Cardiac fibroblast (primary cell): ENCODE results near the gene SORT1.

Experiments used
- DNase-seq, 2 donors: peaks; one replicate each; pipeline versions ENCODE4 v3.0.0 to v3.0.0-alpha.2; 2010; ENCODE audit warnings: low read depth in 2 of 2
- H3K4me3 ChIP-seq, 2 donors: replicated peaks in 1 of 2; 1 replicate in 1 of 2; 2 replicates in 1 of 2; pipeline ENCODE4 v1.5.1; 2011; ENCODE audit warnings: low read depth in 2 of 2, low read length in 2 of 2, mild to moderate bottlenecking in 2 of 2, moderate library complexity in 1 of 2
- CTCF ChIP-seq: IDR thresholded peaks from one replicate; pipeline ENCODE4 v1.5.1; 2011; ENCODE audit warnings: low read depth, mild to moderate bottlenecking, low read length, inconsistent platforms

The SORT1 gene

GRCh38 chr1:109433322-109433721 is 35.6 kb upstream of the SORT1 start:
- H3K4me3 ChIP-seq: no peak overlapping the region
- no peak for DNase-seq
- no peak for TF ChIP-seq CTCF

GRCh38 chr1:109432336-109432735 is 34.6 kb upstream of the SORT1 start:
- H3K4me3 ChIP-seq: no peak overlapping the region
- no peak for DNase-seq
- TF ChIP-seq CTCF: no peak

DNA sequence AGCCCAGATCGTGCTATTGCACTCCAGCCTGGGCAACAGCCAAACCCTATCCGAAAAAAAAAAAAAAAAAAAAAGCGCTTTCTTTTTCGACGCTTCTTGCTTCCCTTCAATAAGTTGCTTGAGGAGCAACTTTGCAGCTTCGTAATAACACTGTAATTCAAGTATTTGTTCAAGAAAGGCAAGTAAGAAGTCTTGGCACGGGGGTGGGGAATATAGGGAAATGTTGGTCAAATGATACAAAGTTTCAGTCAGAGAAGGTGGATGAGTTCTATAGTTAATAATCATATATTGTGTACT is 29.4 kb upstream of the SORT1 start:
- TF ChIP-seq CTCF: no peak
- peak overlapping the region; percentile 84 to 88 for H3K4me3 ChIP-seq
- DNase-seq: peak; percentile 21 to 28

DNA sequence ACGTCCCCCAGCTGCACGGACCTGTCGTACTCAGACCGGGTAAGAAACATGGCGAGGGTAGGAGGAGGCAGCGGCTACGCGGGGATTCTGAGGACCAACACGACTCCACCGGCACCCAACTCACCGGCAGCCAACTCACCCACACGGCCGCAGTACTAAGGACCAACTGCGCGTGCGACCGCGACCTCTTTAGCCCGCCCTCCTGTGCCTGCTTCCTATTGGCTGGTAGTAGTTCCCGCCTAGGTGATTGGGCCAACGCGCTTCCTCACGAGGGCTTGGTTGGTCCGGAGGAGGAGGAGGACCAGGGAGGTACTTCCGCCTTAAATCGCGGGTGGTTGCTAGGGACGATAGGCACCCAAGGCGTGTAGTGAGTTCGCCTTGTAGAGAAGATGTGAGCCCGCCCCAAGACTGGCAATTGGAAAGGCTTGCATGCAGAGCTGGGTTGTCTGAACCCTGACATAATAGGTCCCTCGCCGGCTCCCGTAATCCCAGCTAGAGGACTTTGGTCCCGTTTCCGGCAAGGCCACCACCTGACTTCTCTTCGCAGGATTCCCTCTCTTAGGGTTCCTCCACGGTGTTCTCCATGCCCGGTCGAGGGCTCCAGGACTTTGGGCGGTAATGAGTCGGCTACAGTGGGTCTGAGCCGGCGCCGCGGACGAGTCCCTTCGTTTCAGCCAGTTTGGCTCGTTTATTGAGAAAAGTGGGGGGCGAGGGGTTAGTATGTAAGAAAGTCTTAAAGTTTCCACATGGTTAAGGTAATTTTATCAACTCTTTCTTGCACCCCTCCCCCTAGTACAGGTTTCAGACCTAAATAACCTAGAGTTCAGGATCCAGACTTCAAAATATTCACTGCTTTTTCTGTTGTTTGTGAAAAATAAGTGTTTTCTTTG is 28.8 kb upstream of the SORT1 start, which contains the start of gene PSMA5:
Gene PSMA5, minus strand, starts transcription at position 168 of the 890 bp plus-strand sequence. Its CDS starts 118 bp downstream, at position 50.
- peak; percentile 99 for DNase-seq
- peak within 1 kb of the TSS; percentile 84 to 88 for H3K4me3 ChIP-seq
- no peak for TF ChIP-seq CTCF

DNA sequence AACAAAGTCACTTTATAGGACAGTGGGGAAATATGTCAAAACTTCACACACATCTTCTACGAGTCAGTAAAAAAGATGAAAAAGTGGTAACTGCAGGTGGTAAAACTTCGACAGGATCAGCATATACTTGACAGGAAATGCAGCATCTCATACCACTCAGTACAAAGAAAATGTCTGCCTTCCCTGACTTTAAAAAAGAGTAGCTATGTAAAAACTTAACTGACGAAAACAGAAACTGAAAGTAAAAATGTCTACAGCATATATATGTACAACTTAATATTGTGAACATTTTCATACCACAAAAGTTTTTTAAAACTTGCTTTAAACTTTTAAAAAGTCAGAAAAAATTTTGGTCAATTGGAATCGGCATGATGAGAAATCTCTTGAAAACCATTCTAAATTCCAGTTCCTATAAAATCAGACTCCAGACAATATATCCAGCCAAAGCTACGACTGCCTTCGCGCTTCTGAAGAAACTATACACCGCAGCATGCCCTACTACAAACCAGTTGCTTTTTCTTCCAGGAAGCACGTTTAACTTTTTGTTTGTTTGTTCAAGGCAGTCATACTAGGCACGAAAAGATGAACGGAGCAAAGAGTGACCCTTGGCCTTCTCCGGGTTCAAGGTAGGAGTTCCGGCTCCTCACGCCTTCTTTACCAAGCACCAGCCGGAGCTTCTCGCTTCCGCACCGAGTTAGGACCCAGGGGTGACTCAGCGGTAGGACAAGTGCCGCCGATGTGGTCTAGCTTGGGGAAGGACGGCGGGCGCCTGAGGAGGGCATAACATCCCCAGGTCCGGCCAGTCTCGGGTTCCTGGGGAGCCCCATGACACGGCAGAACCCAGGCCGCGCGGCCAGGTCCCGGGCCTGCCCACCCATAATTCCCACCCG is 27.9 kb upstream of the SORT1 start:
- TF ChIP-seq CTCF: no peak
- peak; percentile 26 to 56 for DNase-seq

GRCh38 chr1:109423498-109423897 is 25.8 kb upstream of the SORT1 start:
- no peak for TF ChIP-seq CTCF
- DNase-seq: no peak
- H3K4me3 ChIP-seq: no peak overlapping the region

More for the DNA sequence above, 27.9 kb upstream of the SORT1 start:
- peak overlapping the region; percentile 84 to 88 for H3K4me3 ChIP-seq
